H1 (cell line): ENCODE results near the gene MYLK. TPM values are rescaled to one million over a fixed set of nuclear protein-coding genes. Genes with fewer than 3 reads are reported as not detected.
"Not testable (repeated sequence)": the region's sequence is repeated elsewhere in the genome, so short reads cannot be mapped to it uniquely, and the experiment has no call there.

Source experiments
- CTCF ChIA-PET: fragments of 300-600 bp; sonication (Branson Sonifier 250); formaldehyde crosslinking; loops from one replicate; lab custom pipeline; 2021; ENCODE audit not compliant: partially characterized antibody; lab: Charles Lee
- POLR2A ChIA-PET: fragments of 300-600 bp; sonication (Branson Sonifier 250); formaldehyde crosslinking; loops from one replicate; lab custom pipeline; 2021; ENCODE audit warnings: inconsistent platforms; ENCODE audit not compliant: partially characterized antibody; lab: Charles Lee
- DNase-seq, 2 experiments: peaks; one replicate each; pipeline versions ENCODE4 v3.0.0 to v3.0.0-alpha.2; 2010 to 2022; ENCODE audit warnings: low spot score in 2 of 2, low read depth in 1 of 2, mixed read lengths in 1 of 2
- FAIRE-seq: peaks from 2 replicates; lab custom pipeline; 2011; peaks lifted over from hg19 to GRCh38; lab: Jason Lieb, UNC
- H2AFZ ChIP-seq: 2 replicates; pipeline ENCODE4 v1.8.1; 2012; ENCODE audit warnings: low read length, inconsistent platforms
- H2AK5ac ChIP-seq: 2 replicates; pipeline ENCODE4 v1.6.1; 2013; ENCODE audit warnings: low read depth, low read length
- H2BK120ac ChIP-seq: replicated peaks from 2 replicates; pipeline ENCODE3; 2013; ENCODE audit warnings: low read depth, low read length, inconsistent platforms
- H2BK12ac ChIP-seq: 2 replicates; pipeline ENCODE4 v1.6.1; 2013; ENCODE audit warnings: low read depth, low read length
- H2BK15ac ChIP-seq: 2 replicates; pipeline ENCODE4 v1.6.1; 2013; ENCODE audit warnings: low read length
- H2BK20ac ChIP-seq: 2 replicates; pipeline ENCODE4 v1.6.1; 2013; ENCODE audit warnings: low read length
- H2BK5ac ChIP-seq: 2 replicates; pipeline ENCODE4 v1.6.1; 2013; ENCODE audit warnings: low read depth, low read length
- H3K14ac ChIP-seq: 2 replicates; pipeline ENCODE4 v1.6.1; 2013; ENCODE audit warnings: inconsistent platforms; ENCODE audit not compliant: insufficient read length
- H3K18ac ChIP-seq: 2 replicates; pipeline ENCODE4 v1.6.1; 2013; ENCODE audit warnings: low read length; ENCODE audit errors: extremely low read depth
- H3K23ac ChIP-seq: 2 replicates; pipeline ENCODE4 v1.6.1; 2013; ENCODE audit warnings: inconsistent platforms; ENCODE audit not compliant: insufficient read length
- H3K23me2 ChIP-seq: 2 replicates; pipeline ENCODE4 v1.6.1; 2013; ENCODE audit warnings: low read depth, low read length
- H3K27ac ChIP-seq: 2 replicates; pipeline ENCODE4 v1.6.1; 2011; ENCODE audit warnings: low read depth, low read length, inconsistent platforms
- H3K27me3 ChIP-seq, 4 experiments: replicated peaks in 1 of 4; 1 replicate in 1 of 4; 2 replicates in 3 of 4; pipeline versions ENCODE4 v1.6.1 to v1.8.1; 2011 to 2013; ENCODE audit warnings: low read length in 3 of 4, mild to moderate bottlenecking in 3 of 4, inconsistent platforms in 2 of 4, mixed read lengths in 2 of 4, moderate library complexity in 1 of 4; ENCODE audit not compliant: control insufficient read depth in 3 of 4, insufficient read depth in 3 of 4; ENCODE audit errors: extremely low read depth in 1 of 4
- H3K36me3 ChIP-seq, 4 experiments: 2 replicates each; pipeline versions ENCODE4 v1.6.1 to v1.8.1; 2011 to 2013; ENCODE audit warnings: mild to moderate bottlenecking in 4 of 4, low read length in 3 of 4, moderate library complexity in 2 of 4, control low read depth in 1 of 4, inconsistent platforms in 1 of 4; ENCODE audit not compliant: insufficient read depth in 4 of 4, control insufficient read depth in 2 of 4
- H3K4ac ChIP-seq: replicated peaks from 2 replicates; pipeline ENCODE3; 2013; ENCODE audit warnings: low read length, low read depth, mixed read lengths, inconsistent platforms; ENCODE audit not compliant: insufficient read length
- H3K4me1 ChIP-seq, 4 experiments: replicated peaks in 1 of 4; 1 replicate in 1 of 4; 2 replicates in 3 of 4; pipeline versions ENCODE4 v1.6.1 to v1.8.1; 2011 to 2013; ENCODE audit warnings: low read length in 3 of 4, inconsistent platforms in 2 of 4, mixed read lengths in 1 of 4; ENCODE audit not compliant: insufficient read depth in 4 of 4, control insufficient read depth in 3 of 4
- H3K4me2 ChIP-seq, 2 experiments: 2 replicates each; pipeline versions ENCODE4 v1.6.1 to v1.8.1; 2011 to 2013; ENCODE audit warnings: low read depth in 2 of 2, low read length in 2 of 2, control low read depth in 1 of 2, inconsistent platforms in 1 of 2, mild to moderate bottlenecking in 1 of 2; ENCODE audit not compliant: insufficient read depth in 1 of 2
- H3K4me3 ChIP-seq, 4 experiments: fragments of 200-600, 300-600 bp in 1 of 4; sonication (generic), shearing (Covaris generic), sonication (Bioruptor Twin) in 1 of 4; 2 replicates each; pipeline versions ENCODE4 v1.5.1 to v1.8.1; 2011 to 2016; ENCODE audit warnings: low read length in 4 of 4, low read depth in 3 of 4, control low read depth in 2 of 4, inconsistent platforms in 2 of 4, mild to moderate bottlenecking in 2 of 4, mixed read lengths in 1 of 4, moderate library complexity in 1 of 4; ENCODE audit not compliant: insufficient read depth in 2 of 4; ENCODE audit errors: extremely low read depth in 1 of 4
- H3K56ac ChIP-seq: replicated peaks from 2 replicates; pipeline ENCODE3; 2013; ENCODE audit warnings: low read depth, mild to moderate bottlenecking, mixed read lengths, low read length, inconsistent platforms; ENCODE audit not compliant: insufficient read length
- H3K79me1 ChIP-seq: 2 replicates; pipeline ENCODE4 v1.6.1; 2013; ENCODE audit warnings: low read depth, low read length, control low read depth
- H3K79me2 ChIP-seq, 2 experiments: 2 replicates each; pipeline versions ENCODE4 v1.6.1 to v1.8.1; 2012 to 2013; ENCODE audit warnings: low read length in 2 of 2, mild to moderate bottlenecking in 2 of 2, inconsistent platforms in 1 of 2; ENCODE audit not compliant: insufficient read depth in 2 of 2, control insufficient read depth in 1 of 2
- H3K9ac ChIP-seq, 4 experiments: replicated peaks in 1 of 4; 1 replicate in 1 of 4; 2 replicates in 3 of 4; pipeline versions ENCODE4 v1.6.1 to v1.8.1; 2011 to 2013; ENCODE audit warnings: low read depth in 3 of 4, low read length in 3 of 4, control low read depth in 2 of 4, mild to moderate bottlenecking in 2 of 4, moderate library complexity in 2 of 4, inconsistent platforms in 1 of 4; ENCODE audit errors: extremely low read depth in 1 of 4
- H3K9me3 ChIP-seq, 2 experiments: 2 replicates each; pipeline versions ENCODE4 v1.6.1 to v1.8.1; 2012 to 2013; ENCODE audit warnings: mild to moderate bottlenecking in 2 of 2, moderate library complexity in 2 of 2, control low read depth in 1 of 2, inconsistent platforms in 1 of 2, low read depth in 1 of 2, low read length in 1 of 2, mixed read lengths in 1 of 2; ENCODE audit not compliant: insufficient read depth in 2 of 2
- H4K20me1 ChIP-seq, 2 experiments: replicated peaks in 1 of 2; 2 replicates each; pipeline versions ENCODE3 to v1.8.1; 2011 to 2013; ENCODE audit warnings: inconsistent platforms in 2 of 2, low read length in 2 of 2, mild to moderate bottlenecking in 1 of 2; ENCODE audit not compliant: insufficient read depth in 2 of 2, control insufficient read depth in 1 of 2
- H4K5ac ChIP-seq: 2 replicates; pipeline ENCODE4 v1.6.1; 2013; ENCODE audit warnings: low read length, low read depth, mixed read lengths, inconsistent platforms; ENCODE audit not compliant: insufficient read length
- H4K8ac ChIP-seq: 2 replicates; pipeline ENCODE4 v1.8.0; 2013; ENCODE audit warnings: mild to moderate bottlenecking, moderate library complexity, low read length, inconsistent platforms; ENCODE audit not compliant: insufficient read depth; ENCODE audit errors: extremely low read depth
- H4K91ac ChIP-seq: replicated peaks from 2 replicates; pipeline ENCODE3; 2013; ENCODE audit warnings: low read length, mixed read lengths, inconsistent platforms; ENCODE audit not compliant: insufficient read length
- CBX8 ChIP-seq: fragments of 300-800, 300-1000 bp; sonication (generic); IDR thresholded peaks from 2 replicates; pipeline ENCODE4 v1.7.1; 2016; ENCODE audit warnings: low read depth, low read length, borderline replicate concordance
- GABPA ChIP-seq: IDR thresholded peaks from 2 replicates; pipeline ENCODE4 v1.6.1; 2011; ENCODE audit warnings: mild to moderate bottlenecking, low read length, moderate library complexity, borderline replicate concordance; ENCODE audit not compliant: insufficient read depth
- MAFK ChIP-seq: IDR thresholded peaks from 2 replicates; pipeline ENCODE4 v1.6.1; 2012; ENCODE audit warnings: low read depth, mild to moderate bottlenecking, improper control_type of control experiment, low read length
- RXRA ChIP-seq: IDR thresholded peaks from 2 replicates; pipeline ENCODE4 v1.6.1; 2011; ENCODE audit warnings: low read depth, mild to moderate bottlenecking, low read length, moderate library complexity; ENCODE audit not compliant: insufficient read depth
- SIRT6 ChIP-seq: IDR thresholded peaks from one replicate; pipeline ENCODE4 v1.7.1; 2012; ENCODE audit warnings: low read length, inconsistent platforms
- WGBS, 2 experiments: shearing (Covaris generic) in 1 of 2; methylation state at CpG; one replicate each; pipeline versions ENCODE4 v1.1.6 to v1.1.7; 2013 to 2015; ENCODE audit warnings: low lambda C conversion rate in 2 of 2, mixed read lengths in 2 of 2, inconsistent platforms in 1 of 2, low coverage in 1 of 2, missing lambda C conversion rate in 1 of 2; ENCODE audit not compliant: insufficient replicate concordance in 2 of 2, insufficient coverage in 1 of 2, insufficient read length in 1 of 2; ENCODE audit errors: extremely low coverage in 1 of 2, missing lambda C conversion rate in 1 of 2; 5-methylcytosine and 5-hydroxymethylcytosine counted together
- polyA plus RNA-seq, 7 experiments: library from polyadenylated mRNA; depleted of rRNA in 3 of 7; stranded (reverse) in 5 of 7; unstranded in 2 of 7; fragments of >200 nt in 5 of 7; fragments of 200-250 nt in 2 of 7; gene quantifications; 1 replicate in 5 of 7; 2 replicates in 1 of 7; 4 replicates in 1 of 7; pipeline versions ENCODE4 v1.2.1 to v1.2.3, GENCODE V29; 2011 to 2013; ENCODE audit warnings: missing spikeins in 2 of 7, mixed read lengths in 2 of 7
- total RNA-seq: library from RNA; stranded (reverse); fragmentation: NEBNext Ultra II Directional; extraction: Animal tissue kit (Norgen Biotek cat#: 25700); gene quantifications from 2 replicates; pipeline ENCODE4 v1.2.1, GENCODE V29; 2021

Gene MYLK
- total and polyA plus RNA-seq, 2 of the 8 experiments (the other 6 are each of a cell fraction or from before 2014, with no cell fraction given): 11.6 to 21.3 TPM

- TF ChIP-seq CBX8 (no peak), GABPA (no peak), MAFK (no peak), RXRA (no peak), SIRT6 (no peak)
- TF ChIP-seq, all 59 proteins: peak for 0
Observed at GRCh38 chr3:123739106-123739505, 145.0 kb downstream of the MYLK start (continued).

GRCh38 chr3:123738522-123738921, 145.6 kb downstream of the MYLK start:
- H2BK120ac ChIP-seq, H3K4me1 ChIP-seq, H4K20me1 ChIP-seq, H3K23me2 ChIP-seq, H3K23ac ChIP-seq, H2AK5ac ChIP-seq, H3K4me3 ChIP-seq, H3K18ac ChIP-seq, H3K27ac ChIP-seq, H3K79me2 ChIP-seq, H4K5ac ChIP-seq, H3K27me3 ChIP-seq, FAIRE-seq, DNase-seq, H4K91ac ChIP-seq, H3K14ac ChIP-seq, H3K36me3 ChIP-seq, POLR2A ChIA-PET, H4K8ac ChIP-seq, H2AFZ ChIP-seq, H2BK20ac ChIP-seq, H3K79me1 ChIP-seq, H2BK12ac ChIP-seq, H2BK15ac ChIP-seq, H3K4ac ChIP-seq, H3K56ac ChIP-seq, H2BK5ac ChIP-seq, H3K9me3 ChIP-seq, H3K9ac ChIP-seq, H3K4me2 ChIP-seq: not testable (repeated sequence)
- CTCF ChIA-PET: interaction anchor here (0.8 to 4.5 kb wide), 6 partner anchors 11 to 96 kb away, joined by 3 to 22 read pairs (median 4); no protein-coding TSS in a partner anchor
- 93% methylated on average over 5 of the region's 5 CpGs; no CpG with 5 or more reads in 1 of the 2 experiments for WGBS, 2 experiments
